HepG2 (cell line): ENCODE data around the gene SNX9.

Source experiments
- ASH2L ChIP-seq: fragments of 300-600, 200-600 bp; sonication (generic); IDR thresholded peaks from 2 replicates; pipeline ENCODE4 v1.7.0; 2017; ENCODE audit warnings: low read depth, mild to moderate bottlenecking, moderate library complexity, mixed read lengths, low read length; ENCODE audit not compliant: insufficient read length
- FOXK2 ChIP-seq: fragments of 450-650 bp; IDR thresholded peaks from 2 replicates; pipeline ENCODE4 v1.6.1; 2016
- RFX3 ChIP-seq: IDR thresholded peaks from 2 replicates; pipeline ENCODE4 v1.6.1; 2016; ENCODE audit warnings: missing biosample characterization, missing genetic modification reagents
- STAT6 ChIP-seq: sonication (generic); formaldehyde crosslinking; IDR thresholded peaks from 2 replicates; pipeline ENCODE4 v1.4.0; 2020; ENCODE audit warnings: missing genetic modification reagents, mild to moderate bottlenecking, borderline replicate concordance
- ZNF629 ChIP-seq: sonication (generic); formaldehyde crosslinking; conservative IDR thresholded peaks from 2 replicates; pipeline ENCODE4 v1.5.0; 2020; ENCODE audit warnings: missing genetic modification reagents
- ZNF766 ChIP-seq: sonication (generic); formaldehyde crosslinking; IDR thresholded peaks from 2 replicates; pipeline ENCODE4 v1.5.0; 2020; ENCODE audit warnings: missing genetic modification reagents, borderline replicate concordance
- TF ChIP-seq, protein P1 (sequence below): sonication (generic); formaldehyde crosslinking; IDR thresholded peaks from 2 replicates; pipeline ENCODE4 v1.4.0; 2020; ENCODE audit warnings: low read depth, missing genetic modification reagents

DNA sequence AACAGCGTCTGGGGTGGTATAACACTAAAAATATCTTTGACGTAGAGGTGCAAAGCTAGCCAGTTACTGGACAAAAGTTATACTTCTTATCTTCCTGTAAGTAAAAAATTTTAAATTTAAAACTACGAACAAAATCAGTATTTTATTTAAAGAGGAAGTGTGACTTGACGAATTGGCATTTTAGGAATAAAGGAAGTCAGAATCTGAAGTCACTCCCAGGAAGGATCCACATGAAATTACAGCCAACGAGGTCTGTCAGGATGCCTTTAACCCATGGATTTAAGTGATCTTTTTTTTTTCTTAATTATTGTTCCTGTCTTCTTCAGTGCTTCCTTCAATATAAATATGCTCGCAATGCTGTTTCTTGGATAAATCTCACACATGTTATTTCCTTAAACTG lies 27.2 kb upstream of the SNX9 start:
- TF ChIP-seq ASH2L (no peak), ZNF629 (no peak), RFX3 (no peak), ZNF766 (CRISPR knock-in tag) (no peak), STAT6 (no peak), FOXK2 (no peak)
- TF ChIP-seq, protein P1, sequence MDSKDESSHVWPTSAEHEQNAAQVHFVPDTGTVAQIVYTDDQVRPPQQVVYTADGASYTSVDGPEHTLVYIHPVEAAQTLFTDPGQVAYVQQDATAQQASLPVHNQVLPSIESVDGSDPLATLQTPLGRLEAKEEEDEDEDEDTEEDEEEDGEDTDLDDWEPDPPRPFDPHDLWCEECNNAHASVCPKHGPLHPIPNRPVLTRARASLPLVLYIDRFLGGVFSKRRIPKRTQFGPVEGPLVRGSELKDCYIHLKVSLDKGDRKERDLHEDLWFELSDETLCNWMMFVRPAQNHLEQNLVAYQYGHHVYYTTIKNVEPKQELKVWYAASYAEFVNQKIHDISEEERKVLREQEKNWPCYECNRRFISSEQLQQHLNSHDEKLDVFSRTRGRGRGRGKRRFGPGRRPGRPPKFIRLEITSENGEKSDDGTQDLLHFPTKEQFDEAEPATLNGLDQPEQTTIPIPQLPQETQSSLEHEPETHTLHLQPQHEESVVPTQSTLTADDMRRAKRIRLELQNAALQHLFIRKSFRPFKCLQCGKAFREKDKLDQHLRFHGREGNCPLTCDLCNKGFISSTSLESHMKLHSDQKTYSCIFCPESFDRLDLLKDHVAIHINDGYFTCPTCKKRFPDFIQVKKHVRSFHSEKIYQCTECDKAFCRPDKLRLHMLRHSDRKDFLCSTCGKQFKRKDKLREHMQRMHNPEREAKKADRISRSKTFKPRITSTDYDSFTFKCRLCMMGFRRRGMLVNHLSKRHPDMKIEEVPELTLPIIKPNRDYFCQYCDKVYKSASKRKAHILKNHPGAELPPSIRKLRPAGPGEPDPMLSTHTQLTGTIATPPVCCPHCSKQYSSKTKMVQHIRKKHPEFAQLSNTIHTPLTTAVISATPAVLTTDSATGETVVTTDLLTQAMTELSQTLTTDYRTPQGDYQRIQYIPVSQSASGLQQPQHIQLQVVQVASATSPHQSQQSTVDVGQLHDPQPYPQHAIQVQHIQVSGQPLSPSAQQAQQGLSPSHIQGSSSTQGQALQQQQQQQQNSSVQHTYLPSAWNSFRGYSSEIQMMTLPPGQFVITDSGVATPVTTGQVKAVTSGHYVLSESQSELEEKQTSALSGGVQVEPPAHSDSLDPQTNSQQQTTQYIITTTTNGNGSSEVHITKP (CRISPR knock-in tag): no peak
